DOHH2 (cell line): Measurements from ENCODE around the gene CORO2B.

Experiments
- H3F3A ChIP-seq: fragments of 200-600 bp; sonication (generic), shearing (Covaris generic); 2 replicates; pipeline ENCODE4 v1.6.0; 2016; ENCODE audit warnings: antibody characterized with exemption, mild to moderate bottlenecking; ENCODE audit not compliant: control insufficient read depth, insufficient read depth
- H3K27ac ChIP-seq: fragments of 200-600 bp; sonication (generic); 2 replicates; pipeline ENCODE4 v1.5.1; 2014; ENCODE audit warnings: low read depth, mild to moderate bottlenecking, low read length, moderate library complexity
- H3K27me3 ChIP-seq: fragments of 200-600 bp; sonication (generic); 2 replicates; pipeline ENCODE4 v1.6.1; 2014; ENCODE audit warnings: mild to moderate bottlenecking, low read length, mixed read lengths; ENCODE audit not compliant: control insufficient read depth
- H3K36me3 ChIP-seq: fragments of 200-600 bp; sonication (generic); 2 replicates; pipeline ENCODE4 v1.6.1; 2014; ENCODE audit warnings: mild to moderate bottlenecking, low read length, moderate library complexity, mixed read lengths; ENCODE audit not compliant: control insufficient read depth
- H3K4me1 ChIP-seq: fragments of 200-600 bp; sonication (generic); 2 replicates; pipeline ENCODE4 v1.6.1; 2014; ENCODE audit warnings: mild to moderate bottlenecking, low read length, mixed read lengths; ENCODE audit not compliant: control insufficient read depth
- H3K4me2 ChIP-seq: fragments of 200-600 bp; sonication (generic); 2 replicates; pipeline ENCODE4 v1.6.0; 2014; ENCODE audit warnings: mild to moderate bottlenecking, low read length, moderate library complexity
- H3K4me3 ChIP-seq: fragments of 200-600 bp; sonication (generic); 2 replicates; pipeline ENCODE4 v1.5.1; 2014; ENCODE audit warnings: mild to moderate bottlenecking, low read length, mixed read lengths
- H3K79me2 ChIP-seq: fragments of 200-600 bp; sonication (generic); 2 replicates; pipeline ENCODE4 v1.6.1; 2014; ENCODE audit warnings: mild to moderate bottlenecking, low read length, mixed read lengths; ENCODE audit not compliant: control insufficient read depth
- H3K9me2 ChIP-seq: fragments of 200-600 bp; sonication (generic); replicated peaks from 2 replicates; pipeline ENCODE4 v1.6.1; 2014; ENCODE audit warnings: mild to moderate bottlenecking, low read length, mixed read lengths; ENCODE audit not compliant: control insufficient read depth
- H3K9me3 ChIP-seq: fragments of 200-600 bp; sonication (generic); 2 replicates; pipeline ENCODE4 v1.6.1; 2014; ENCODE audit warnings: antibody characterized with exemption, low read length, mixed read lengths; ENCODE audit not compliant: control insufficient read depth, insufficient read depth
- H4K20me1 ChIP-seq: fragments of 200-600 bp; sonication (generic); 2 replicates; pipeline ENCODE4 v1.6.0; 2014; ENCODE audit warnings: low read depth, mild to moderate bottlenecking, antibody characterized with exemption, low read length, moderate library complexity; ENCODE audit not compliant: control insufficient read depth, insufficient read depth
- CTCF ChIP-seq: fragments of 200-600 bp; sonication (generic); IDR thresholded peaks from one replicate; pipeline ENCODE4 v1.5.1; 2014; ENCODE audit warnings: antibody characterized with exemption, mild to moderate bottlenecking, low read depth, low read length; ENCODE audit not compliant: poor library complexity, severe bottlenecking
- EZH2phosphoT487 ChIP-seq: fragments of 200-600 bp; sonication (generic); IDR thresholded peaks from 2 replicates; pipeline ENCODE4 v1.6.1; 2017; ENCODE audit warnings: borderline replicate concordance, mild to moderate bottlenecking, antibody characterized with exemption, low read length, moderate library complexity, mixed read lengths

Gene CORO2B

GRCh38 chr15:68580883-68581155 is 2.0 kb downstream of the CORO2B start:
- H3K36me3 ChIP-seq = no peaks in the 10 kb centered on the region
- no peak overlapping the region for H3K4me2 ChIP-seq
- no peak overlapping the region for H3K27ac ChIP-seq
- H4K20me1 ChIP-seq = no peaks in the 10 kb centered on the region
- H3K4me3 ChIP-seq = no peak overlapping the region
- H3F3A ChIP-seq = no peaks in the 10 kb centered on the region
- H3K9me3 ChIP-seq = no peaks in the 10 kb centered on the region
- TF ChIP-seq EZH2phosphoT487 (no peak), CTCF (no peak)
- H3K9me2 ChIP-seq = no peaks in the 10 kb centered on the region
- H3K79me2 ChIP-seq = no peaks in the 10 kb centered on the region
- peaks cover 11% of the 10 kb centered on the region for H3K4me1 ChIP-seq
- peaks cover 53% of the 10 kb centered on the region for H3K27me3 ChIP-seq

GRCh38 chr15:68581725-68582124 is 2.9 kb downstream of the CORO2B start:
- Histone ChIP-seq H3K9me3 (no peaks in the 10 kb centered on the region), H3K27ac (no peak overlapping the region), H3K27me3 (peaks cover 46% of the 10 kb centered on the region), H3K4me3 (no peak overlapping the region), H3F3A (no peaks in the 10 kb centered on the region), H3K9me2 (no peaks in the 10 kb centered on the region), H3K36me3 (no peaks in the 10 kb centered on the region), H3K4me1 (peaks cover 11% of the 10 kb centered on the region), H3K4me2 (no peak overlapping the region), H4K20me1 (no peaks in the 10 kb centered on the region), H3K79me2 (no peaks in the 10 kb centered on the region)
- TF ChIP-seq CTCF (no peak), EZH2phosphoT487 (no peak)

- H3K27me3 ChIP-seq = peaks cover 41% of the 10 kb centered on the region
- no peaks in the 10 kb centered on the region for H3K36me3 ChIP-seq
- no peaks in the 10 kb centered on the region for H3K9me2 ChIP-seq
- H3K4me1 ChIP-seq = peaks cover 11% of the 10 kb centered on the region
- H3K4me3 ChIP-seq = no peak overlapping the region
- no peaks in the 10 kb centered on the region for H3K79me2 ChIP-seq
- H3F3A ChIP-seq = no peaks in the 10 kb centered on the region
- H3K4me2 ChIP-seq = no peak overlapping the region
- no peaks in the 10 kb centered on the region for H3K9me3 ChIP-seq
- TF ChIP-seq CTCF (no peak), EZH2phosphoT487 (no peak)
- no peak overlapping the region for H3K27ac ChIP-seq
- H4K20me1 ChIP-seq = no peaks in the 10 kb centered on the region
Observed at GRCh38 chr15:68582236-68582635, 3.4 kb downstream of the CORO2B start.

- no peak overlapping the region for H3K27ac ChIP-seq
- no peak overlapping the region for H3K4me2 ChIP-seq
- no peaks in the 10 kb centered on the region for H3F3A ChIP-seq
- peaks cover 11% of the 10 kb centered on the region for H3K4me1 ChIP-seq
- no peak overlapping the region for H3K4me3 ChIP-seq
- H4K20me1 ChIP-seq = no peaks in the 10 kb centered on the region
- no peaks in the 10 kb centered on the region for H3K36me3 ChIP-seq
- TF ChIP-seq EZH2phosphoT487 (no peak), CTCF (no peak)
- H3K27me3 ChIP-seq = peaks cover 35% of the 10 kb centered on the region
- H3K79me2 ChIP-seq = no peaks in the 10 kb centered on the region
- H3K9me3 ChIP-seq = no peaks in the 10 kb centered on the region
- H3K9me2 ChIP-seq = no peaks in the 10 kb centered on the region
Observed at GRCh38 chr15:68582864-68583263, 4.1 kb downstream of the CORO2B start.
